Superior temporal gyrus (tissue), 1 donor: ENCODE measurements around the gene P2RY4.
"Not testable (repeated sequence)": the region's sequence is repeated elsewhere in the genome, so short reads cannot be mapped to it uniquely, and the experiment has no call there.

Experiments
- DNase-seq: peaks from one replicate; pipeline ENCODE4 v3.0.0-alpha.2; 2016; ENCODE audit errors: extremely low spot score

Gene P2RY4

GRCh38 chrX:70260104-70260503, at the start of gene P2RY4:
Gene P2RY4, minus strand, starts transcription at chrX:70260204. Its CDS starts 580 bp downstream, at chrX:70259624.
- no peak for DNase-seq

GRCh38 chrX:70301716-70302115, 41.7 kb upstream of the P2RY4 start:
- DNase-seq: no peak

GRCh38 chrX:70293621-70294020, 33.6 kb upstream of the P2RY4 start:
- no peak for DNase-seq

GRCh38 chrX:70292788-70293187, 32.8 kb upstream of the P2RY4 start:
- DNase-seq: no peak

GRCh38 chrX:70289793-70290770, 30.1 kb upstream of the P2RY4 start, which contains the start of the genes KIF4A and PDZD11:
Gene KIF4A, plus strand, starts transcription at chrX:70290104. Its CDS starts 355 bp downstream, at chrX:70290459.
Gene PDZD11, minus strand, starts transcription at chrX:70289927. Its CDS starts 586 bp downstream, at chrX:70289341.
- DNase-seq: peak; percentile 62

- DNase-seq: peak; percentile 5
Observed at GRCh38 chrX:70289168-70289792, 29.3 kb upstream of the P2RY4 start.

GRCh38 chrX:70281951-70282350, 21.9 kb upstream of the P2RY4 start, which contains the start of gene RAB41:
Gene RAB41, plus strand, starts transcription at chrX:70282172. Its CDS starts 46 bp downstream, at chrX:70282218.
- DNase-seq: no peak

GRCh38 chrX:70280573-70280972, 20.6 kb upstream of the P2RY4 start:
- DNase-seq: no peak

GRCh38 chrX:70279081-70279480, 19.1 kb upstream of the P2RY4 start:
- no peak for DNase-seq

- DNase-seq: not testable (repeated sequence)
Observed at GRCh38 chrX:70274029-70274428, 14.0 kb upstream of the P2RY4 start.

- no peak for DNase-seq
Observed at GRCh38 chrX:70268034-70268433, 8.0 kb upstream of the P2RY4 start, which contains the start of gene ARR3. Gene ARR3, plus strand, starts transcription at chrX:70268334. Its CDS starts 1,052 bp downstream, at chrX:70269386.

- no peak for DNase-seq
Observed at GRCh38 chrX:70264784-70265183, 4.8 kb upstream of the P2RY4 start.

GRCh38 chrX:70262952-70263567, 3.1 kb upstream of the P2RY4 start:
- peak; percentile 9 for DNase-seq

GRCh38 chrX:70257423-70258288, 2.3 kb downstream of the P2RY4 start:
- DNase-seq: no peak

- no peak for DNase-seq
Observed at GRCh38 chrX:70255452-70255851, 4.6 kb downstream of the P2RY4 start.

GRCh38 chrX:70254909-70255308, 5.1 kb downstream of the P2RY4 start:
- no peak for DNase-seq

- no peak for DNase-seq
Observed at GRCh38 chrX:70254063-70254400, 6.0 kb downstream of the P2RY4 start.

GRCh38 chrX:70253377-70254062, 6.5 kb downstream of the P2RY4 start:
- DNase-seq: no peak

GRCh38 chrX:70252491-70252890, 7.5 kb downstream of the P2RY4 start:
- DNase-seq: no peak

- no peak for DNase-seq
Observed at GRCh38 chrX:70247252-70247651, 12.8 kb downstream of the P2RY4 start.

GRCh38 chrX:70244881-70245280, 15.1 kb downstream of the P2RY4 start:
- no peak for DNase-seq
